Osteoblast (primary cell): ENCODE data around the gene FERMT3. TPM values are rescaled to one million over a fixed set of nuclear protein-coding genes. Genes with fewer than 3 reads are reported as not detected.

Experiments
- DNase-seq: peaks from one replicate; pipeline ENCODE4 v3.0.0; 2011; ENCODE audit warnings: low spot score, mixed read lengths; ENCODE audit not compliant: insufficient read length; ENCODE audit errors: missing footprints
- H2AFZ ChIP-seq: 2 replicates; pipeline ENCODE4 v1.6.0; 2011; ENCODE audit warnings: mild to moderate bottlenecking, low read length
- H3K27ac ChIP-seq: 2 replicates; pipeline ENCODE4 v1.5.1; 2011; ENCODE audit warnings: mild to moderate bottlenecking, low read depth, low read length, moderate library complexity
- H3K27me3 ChIP-seq: 2 replicates; pipeline ENCODE4 v1.6.0; 2012; ENCODE audit warnings: mild to moderate bottlenecking, control low read depth, inconsistent platforms, low read length, moderate library complexity; ENCODE audit not compliant: insufficient read depth
- H3K36me3 ChIP-seq: 2 replicates; pipeline ENCODE4 v1.5.1; 2011; ENCODE audit warnings: mild to moderate bottlenecking, low read length, control low read depth, moderate library complexity; ENCODE audit not compliant: insufficient read depth
- H3K4me1 ChIP-seq: 2 replicates; pipeline ENCODE4 v1.5.1; 2011; ENCODE audit warnings: mild to moderate bottlenecking, low read length, control low read depth, moderate library complexity; ENCODE audit not compliant: insufficient read depth
- H3K4me2 ChIP-seq: 2 replicates; pipeline ENCODE4 v1.6.0; 2011; ENCODE audit warnings: mild to moderate bottlenecking, low read length; ENCODE audit not compliant: insufficient read depth
- H3K4me3 ChIP-seq: fragments of 200-600 bp; sonication (generic); 3 replicates; pipeline ENCODE4 v1.5.1; 2012; ENCODE audit warnings: mild to moderate bottlenecking, low read length, inconsistent platforms; ENCODE audit not compliant: insufficient read depth
- H3K79me2 ChIP-seq: 2 replicates; pipeline ENCODE4 v1.6.0; 2012; ENCODE audit warnings: mild to moderate bottlenecking, low read length, control low read depth, inconsistent platforms; ENCODE audit not compliant: insufficient read depth
- H3K9me3 ChIP-seq: 2 replicates; pipeline ENCODE4 v1.5.1; 2011; ENCODE audit warnings: low read depth, low read length, control low read depth
- H4K20me1 ChIP-seq: 2 replicates; pipeline ENCODE4 v1.6.0; 2012; ENCODE audit warnings: mild to moderate bottlenecking, low read length, control low read depth; ENCODE audit not compliant: insufficient read depth
- total RNA-seq: library from RNA; depleted of rRNA; stranded (reverse); fragments of >200 nt; gene quantifications from 2 replicates; pipeline ENCODE4 v1.2.3, GENCODE V29; 2012
- TF ChIP-seq, protein P1 (sequence below): IDR thresholded peaks from 2 replicates; pipeline ENCODE4 v1.5.1; 2011; ENCODE audit warnings: mild to moderate bottlenecking, low read depth, low read length, moderate library complexity; ENCODE audit errors: extremely low read depth

The FERMT3 gene
- total RNA-seq, 1 donor: 1.1 TPM

DNA sequence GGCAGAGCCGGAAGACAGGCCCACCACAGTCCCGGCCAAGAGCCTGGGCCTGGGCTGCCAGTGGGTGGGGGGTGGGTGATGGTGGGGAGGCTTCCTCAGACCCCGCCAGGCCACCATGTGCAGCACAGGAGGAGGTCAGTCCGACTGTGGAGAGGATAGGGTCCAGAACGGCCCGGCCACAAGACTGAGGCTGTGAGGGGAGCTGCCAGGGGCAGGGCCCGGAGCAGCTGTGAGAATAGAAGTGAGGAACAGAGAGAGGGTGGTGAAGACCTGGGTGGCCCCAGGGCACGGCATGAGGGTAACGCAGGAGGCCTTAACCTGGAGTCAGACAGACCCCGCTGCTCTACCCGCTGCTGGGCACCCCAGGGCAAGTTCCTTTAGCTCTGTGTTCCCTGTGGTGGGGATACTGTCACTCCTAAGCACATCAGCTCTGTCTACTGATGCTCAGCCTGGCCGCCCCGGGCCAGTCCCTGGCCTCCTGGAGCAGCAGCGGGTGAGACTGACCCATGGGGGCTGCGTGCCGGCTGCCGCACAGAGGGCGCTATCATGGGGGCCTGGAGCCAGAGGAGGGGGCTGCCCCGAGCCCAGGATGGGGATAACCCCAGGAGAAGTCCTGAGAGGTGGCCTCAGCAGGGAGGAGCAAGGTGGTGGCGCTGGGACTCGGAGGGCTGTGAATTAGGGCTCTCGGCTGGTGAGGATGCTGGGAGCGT is 1.7 kb downstream of the FERMT3 start:
- Histone ChIP-seq H3K9me3 (no peaks in the 10 kb centered on the region), H4K20me1 (no peaks in the 10 kb centered on the region), H2AFZ (no peak overlapping the region), H3K36me3 (peaks cover 20% of the 10 kb centered on the region), H3K79me2 (no peaks in the 10 kb centered on the region), H3K4me3 (peak overlapping the region; percentile 33), H3K4me2 (no peak overlapping the region), H3K27ac (peak overlapping the region; percentile 72), H3K27me3 (no peaks in the 10 kb centered on the region), H3K4me1 (peaks cover 10% of the 10 kb centered on the region)
- TF ChIP-seq, protein P1, sequence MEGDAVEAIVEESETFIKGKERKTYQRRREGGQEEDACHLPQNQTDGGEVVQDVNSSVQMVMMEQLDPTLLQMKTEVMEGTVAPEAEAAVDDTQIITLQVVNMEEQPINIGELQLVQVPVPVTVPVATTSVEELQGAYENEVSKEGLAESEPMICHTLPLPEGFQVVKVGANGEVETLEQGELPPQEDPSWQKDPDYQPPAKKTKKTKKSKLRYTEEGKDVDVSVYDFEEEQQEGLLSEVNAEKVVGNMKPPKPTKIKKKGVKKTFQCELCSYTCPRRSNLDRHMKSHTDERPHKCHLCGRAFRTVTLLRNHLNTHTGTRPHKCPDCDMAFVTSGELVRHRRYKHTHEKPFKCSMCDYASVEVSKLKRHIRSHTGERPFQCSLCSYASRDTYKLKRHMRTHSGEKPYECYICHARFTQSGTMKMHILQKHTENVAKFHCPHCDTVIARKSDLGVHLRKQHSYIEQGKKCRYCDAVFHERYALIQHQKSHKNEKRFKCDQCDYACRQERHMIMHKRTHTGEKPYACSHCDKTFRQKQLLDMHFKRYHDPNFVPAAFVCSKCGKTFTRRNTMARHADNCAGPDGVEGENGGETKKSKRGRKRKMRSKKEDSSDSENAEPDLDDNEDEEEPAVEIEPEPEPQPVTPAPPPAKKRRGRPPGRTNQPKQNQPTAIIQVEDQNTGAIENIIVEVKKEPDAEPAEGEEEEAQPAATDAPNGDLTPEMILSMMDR: no peak
- DNase-seq: peak; percentile 73

DNA sequence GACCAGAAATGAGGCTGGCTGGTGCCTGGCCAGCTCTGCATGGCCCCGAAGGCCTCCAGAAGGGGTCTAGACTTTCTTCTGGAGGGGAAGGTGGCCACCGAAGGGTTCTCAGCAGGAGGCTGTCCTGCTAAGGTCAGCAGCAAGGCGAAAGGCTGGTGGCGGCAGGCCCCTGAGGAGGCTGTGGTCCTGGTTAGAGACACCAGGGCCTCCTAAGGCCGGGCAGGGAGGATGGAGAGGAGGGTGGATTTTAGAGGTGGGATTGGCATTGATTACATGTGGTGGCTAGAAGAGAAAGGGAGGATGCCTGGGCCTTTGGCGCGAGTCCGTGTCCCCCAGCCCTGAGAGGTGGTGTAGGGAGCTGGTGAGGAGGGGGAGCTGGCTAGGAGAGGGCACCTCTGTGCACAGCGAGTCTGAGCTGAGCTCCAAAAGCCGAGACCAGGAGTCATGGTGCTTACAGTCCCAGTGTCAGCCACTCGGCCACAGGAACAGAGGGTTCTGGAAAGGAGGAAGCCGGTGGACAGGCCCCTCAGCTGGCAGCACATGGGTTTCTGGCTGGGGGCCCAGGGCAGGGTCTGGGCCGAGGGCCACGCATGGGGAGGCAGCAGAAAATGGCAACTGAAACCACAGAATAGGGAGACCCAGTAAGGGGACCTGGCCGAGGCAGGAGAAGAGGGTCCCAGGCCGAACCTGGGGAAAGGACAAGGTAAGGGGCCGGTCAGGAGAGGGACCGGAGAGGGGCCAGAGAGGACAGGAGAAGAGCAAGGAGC is 2.5 kb downstream of the FERMT3 start:
- Histone ChIP-seq H3K4me2 (no peak overlapping the region), H3K27me3 (no peaks in the 10 kb centered on the region)

DNA sequence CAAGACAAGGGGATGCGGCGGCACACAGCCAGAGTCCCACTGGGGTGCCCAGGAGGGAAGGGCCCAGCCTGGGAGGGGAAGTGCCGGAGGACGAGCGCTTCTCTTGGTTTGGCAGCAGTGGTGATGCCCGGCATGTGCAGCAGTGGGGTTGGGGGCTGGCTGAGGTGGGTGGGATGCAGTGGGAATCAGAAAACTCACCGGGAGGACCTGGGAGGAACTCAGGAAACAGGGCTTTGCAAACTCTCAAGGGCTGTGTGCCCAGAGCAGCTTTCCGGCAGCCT is 3.0 kb downstream of the FERMT3 start:
- no peak overlapping the region for H2AFZ ChIP-seq
- TF ChIP-seq, protein P1: no peak
- H3K79me2 ChIP-seq: no peaks in the 10 kb centered on the region

More for the DNA sequence above, 2.5 kb downstream of the FERMT3 start:
- TF ChIP-seq, protein P1: no peak
- H3K79me2 ChIP-seq: no peaks in the 10 kb centered on the region
- peak; percentile 80 for DNase-seq
- H3K4me3 ChIP-seq: no peak overlapping the region
- H4K20me1 ChIP-seq: no peaks in the 10 kb centered on the region
- H3K36me3 ChIP-seq: peaks cover 13% of the 10 kb centered on the region
- H3K9me3 ChIP-seq: no peaks in the 10 kb centered on the region
- no peak overlapping the region for H2AFZ ChIP-seq
- no peak overlapping the region for H3K27ac ChIP-seq
- peaks cover 10% of the 10 kb centered on the region for H3K4me1 ChIP-seq

DNA sequence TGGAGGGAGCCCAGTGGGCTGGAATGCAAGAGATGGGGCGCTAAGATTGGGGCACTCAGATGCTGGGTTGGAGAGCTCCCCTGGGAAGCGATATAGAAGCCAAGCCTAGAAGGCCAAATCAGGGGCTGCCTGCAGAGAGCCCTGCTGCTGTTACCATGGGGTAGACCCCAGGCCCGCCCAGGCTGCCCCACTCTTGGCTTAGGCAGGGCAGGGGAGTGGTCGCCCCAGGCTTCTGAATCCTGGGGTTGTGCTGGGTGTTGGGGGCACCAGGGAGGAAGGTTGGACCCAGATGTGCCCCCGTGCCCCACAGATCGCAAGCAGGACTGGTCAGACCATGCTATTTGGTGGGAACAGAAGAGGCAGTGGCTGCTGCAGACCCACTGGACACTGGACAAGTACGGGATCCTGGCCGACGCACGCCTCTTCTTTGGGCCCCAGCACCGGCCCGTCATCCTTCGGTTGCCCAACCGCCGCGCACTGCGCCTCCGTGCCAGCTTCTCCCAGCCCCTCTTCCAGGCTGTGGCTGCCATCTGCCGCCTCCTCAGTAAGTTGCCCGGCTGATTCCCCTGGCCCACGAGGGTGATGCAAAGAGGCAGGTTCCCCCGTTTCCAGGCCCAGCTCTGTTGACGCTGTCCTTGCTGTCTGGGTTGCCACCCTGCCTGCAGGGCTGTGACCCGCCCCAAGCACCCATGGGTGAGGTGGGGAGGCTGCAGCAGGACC is 3.9 kb downstream of the FERMT3 start:
- Histone ChIP-seq H3K4me1 (peaks cover 6% of the 10 kb centered on the region), H3K36me3 (peaks cover 6% of the 10 kb centered on the region), H3K9me3 (no peaks in the 10 kb centered on the region), H3K4me3 (no peak overlapping the region), H4K20me1 (no peaks in the 10 kb centered on the region), H3K27ac (no peak overlapping the region), H3K79me2 (no peaks in the 10 kb centered on the region), H3K27me3 (no peaks in the 10 kb centered on the region), H2AFZ (no peak overlapping the region), H3K4me2 (no peak overlapping the region)
- TF ChIP-seq, protein P1: no peak
- DNase-seq: peak; percentile 48

More for the DNA sequence above, 3.0 kb downstream of the FERMT3 start:
- Histone ChIP-seq H4K20me1 (no peaks in the 10 kb centered on the region), H3K27me3 (no peaks in the 10 kb centered on the region), H3K9me3 (no peaks in the 10 kb centered on the region), H3K4me1 (peaks cover 6% of the 10 kb centered on the region), H3K36me3 (peaks cover 9% of the 10 kb centered on the region), H3K4me3 (no peak overlapping the region), H3K27ac (no peak overlapping the region), H3K4me2 (no peak overlapping the region)
- DNase-seq: no peak
